GM12878 (cell line): ENCODE data around the gene PLXNA4.

Source experiments
- ATF2 ChIP-seq: IDR thresholded peaks from 2 replicates; pipeline ENCODE4 v1.6.1; 2012; ENCODE audit warnings: low read length, inconsistent platforms
- CEBPB ChIP-seq, 2 experiments: fragments of 150-350 bp in 1 of 2; IDR thresholded peaks; 2 replicates each; pipeline ENCODE4 v1.6.1; 2012 to 2014; ENCODE audit warnings: low read depth in 2 of 2, low read length in 2 of 2, borderline replicate concordance in 1 of 2, inconsistent platforms in 1 of 2
- CTCF ChIP-seq, 3 experiments: IDR thresholded peaks in 2 of 3; conservative IDR thresholded peaks in 1 of 3; 2 replicates each; pipeline ENCODE4 v1.5.1; 2011; ENCODE audit warnings: low read depth in 3 of 3, low read length in 3 of 3, mild to moderate bottlenecking in 3 of 3, control low read depth in 2 of 3, moderate library complexity in 2 of 3, inconsistent platforms in 1 of 3, mixed read lengths in 1 of 3; ENCODE audit not compliant: control insufficient read depth in 2 of 3, insufficient read depth in 1 of 3; ENCODE audit errors: extremely low read depth in 1 of 3
- ELK1 ChIP-seq: IDR thresholded peaks from 2 replicates; pipeline ENCODE4 v1.6.1; 2012; ENCODE audit warnings: low read depth, low read length, improper control_type of control experiment
- EP300 ChIP-seq, 2 experiments: fragments of 150-350 bp in 1 of 2; IDR thresholded peaks; 2 replicates each; pipeline ENCODE4 v1.6.1; 2011 to 2012; ENCODE audit warnings: low read depth in 2 of 2, low read length in 2 of 2, borderline replicate concordance in 1 of 2, improper control_type of control experiment in 1 of 2, inconsistent platforms in 1 of 2; ENCODE audit not compliant: control insufficient read depth in 1 of 2
- POLR2A ChIP-seq: IDR thresholded peaks from 2 replicates; pipeline ENCODE4 v1.6.1; 2011; ENCODE audit warnings: low read depth, mild to moderate bottlenecking, low read length
- RAD21 ChIP-seq: IDR thresholded peaks from 2 replicates; pipeline ENCODE4 v1.6.1; 2011; ENCODE audit warnings: mild to moderate bottlenecking, low read depth, low read length, moderate library complexity; ENCODE audit not compliant: insufficient read depth
- RCOR1 ChIP-seq: conservative IDR thresholded peaks from 2 replicates; pipeline ENCODE4 v1.6.1; 2012; ENCODE audit warnings: low read depth, low read length, improper control_type of control experiment
- SIN3A ChIP-seq: IDR thresholded peaks from 2 replicates; pipeline ENCODE4 v1.6.1; 2012; ENCODE audit warnings: low read depth, low read length, improper control_type of control experiment
- SMAD1 ChIP-seq: fragments of 450-650 bp; IDR thresholded peaks from 2 replicates; pipeline ENCODE4 v1.6.1; 2018; ENCODE audit warnings: mild to moderate bottlenecking, low read depth; ENCODE audit not compliant: partially characterized antibody
- TARDBP ChIP-seq: IDR thresholded peaks from 2 replicates; pipeline ENCODE4 v1.6.1; 2016; ENCODE audit warnings: borderline replicate concordance
- TCF12 ChIP-seq: IDR thresholded peaks from 2 replicates; pipeline ENCODE4 v1.6.1; 2011; ENCODE audit warnings: low read depth, mild to moderate bottlenecking, low read length
- ZNF217 ChIP-seq: fragments of 450-650 bp; IDR thresholded peaks from 2 replicates; pipeline ENCODE4 v1.6.1; 2017; ENCODE audit warnings: antibody characterized with exemption, mild to moderate bottlenecking
- ZNF384 ChIP-seq: IDR thresholded peaks from 2 replicates; pipeline ENCODE4 v1.6.1; 2012; ENCODE audit warnings: low read depth, mild to moderate bottlenecking, low read length, improper control_type of control experiment, borderline replicate concordance

GRCh38 chr7:132592231-132592920 is 16.1 kb upstream of the PLXNA4 start:
- TF ChIP-seq CEBPB (IDR thresholded peaks at IDR 0.05; ENCODE audit: borderline replicate concordance in 1 of 2, low read depth in 2 of 2, low read length in 2 of 2) (no peak), CTCF (IDR thresholded peaks at IDR 0.05 in 2 of 3, conservative IDR thresholded peaks at IDR 0.05 in 1 of 3; ENCODE audit: control insufficient read depth in 2 of 3, extremely low read depth in 1 of 3, insufficient read depth in 1 of 3, low read depth in 3 of 3, low read length in 3 of 3) (no peak), TARDBP (no peak), SMAD1 (no peak), ZNF217 (no peak), ZNF384 (no peak), RAD21 (no peak), TCF12 (no peak), POLR2A (no peak), ELK1 (no peak), EP300 (IDR thresholded peaks at IDR 0.05; ENCODE audit: borderline replicate concordance in 1 of 2, control insufficient read depth in 1 of 2, low read depth in 2 of 2, low read length in 2 of 2) (no peak), SIN3A (no peak), RCOR1 (no peak), ATF2 (no peak)
